Smooth muscle cell (in vitro differentiated cells): Measurements from ENCODE around the gene SPOPL. TPM values are rescaled to one million over a fixed set of nuclear protein-coding genes. Genes with fewer than 3 reads are reported as not detected.

Source experiments
- DNase-seq: peaks from one replicate; lab custom pipeline; 2025; ENCODE audit not compliant: unreplicated experiment; lab: John Stamatoyannopoulos, UW
- H2AFZ ChIP-seq: fragments of 200-600 bp; sonication (generic); 2 replicates; pipeline ENCODE4 v1.6.0; 2016; ENCODE audit warnings: antibody characterized with exemption, low read depth, mild to moderate bottlenecking
- H3F3A ChIP-seq: fragments of 200-600 bp; sonication (generic); 2 replicates; pipeline ENCODE4 v1.6.0; 2017; ENCODE audit warnings: antibody characterized with exemption, low read depth
- H3K27ac ChIP-seq: fragments of 200-600 bp; sonication (generic); 2 replicates; pipeline ENCODE4 v1.5.1; 2016; ENCODE audit warnings: low read depth, mild to moderate bottlenecking
- H3K27me3 ChIP-seq: fragments of 200-600 bp; sonication (generic); 2 replicates; pipeline ENCODE4 v1.6.1; 2016; ENCODE audit warnings: low read depth, mild to moderate bottlenecking
- H3K36me3 ChIP-seq: fragments of 200-600 bp; sonication (generic); 2 replicates; pipeline ENCODE4 v1.5.1; 2016; ENCODE audit warnings: low read depth
- H3K4me1 ChIP-seq: fragments of 200-600 bp; sonication (generic); 2 replicates; pipeline ENCODE4 v1.5.1; 2016; ENCODE audit warnings: low read depth
- H3K4me2 ChIP-seq: fragments of 200-600 bp; sonication (generic); 2 replicates; pipeline ENCODE4 v1.6.0; 2016; ENCODE audit warnings: mild to moderate bottlenecking
- H3K4me3 ChIP-seq: fragments of 200-600 bp; sonication (generic); 2 replicates; pipeline ENCODE4 v1.5.1; 2016; ENCODE audit warnings: mild to moderate bottlenecking
- H3K79me2 ChIP-seq: fragments of 200-600 bp; sonication (generic); 2 replicates; pipeline ENCODE4 v1.6.0; 2016; ENCODE audit warnings: low read depth, mild to moderate bottlenecking
- H3K9ac ChIP-seq: fragments of 200-600 bp; sonication (generic); 2 replicates; pipeline ENCODE4 v1.6.0; 2016; ENCODE audit warnings: low read depth
- H3K9me3 ChIP-seq: fragments of 200-600 bp; sonication (generic); replicated peaks from 2 replicates; pipeline ENCODE4 v1.5.1; 2016; ENCODE audit warnings: low read depth
- H4K20me1 ChIP-seq: fragments of 200-600 bp; sonication (generic); 2 replicates; pipeline ENCODE4 v1.6.0; 2016; ENCODE audit warnings: low read depth
- CTCF ChIP-seq: fragments of 200-600 bp; sonication (generic); IDR thresholded peaks from 2 replicates; pipeline ENCODE4 v1.5.1; 2017; ENCODE audit warnings: borderline replicate concordance, mild to moderate bottlenecking, antibody characterized with exemption; ENCODE audit not compliant: insufficient read depth, poor library complexity, severe bottlenecking
- WGBS: methylation state at CpG from one replicate; pipeline ENCODE4 v1.1.7; 2016; ENCODE audit warnings: low lambda C conversion rate; 5-methylcytosine and 5-hydroxymethylcytosine counted together
- polyA plus RNA-seq: library from polyadenylated mRNA; unstranded; fragments of >200 nt; fragmentation: Nextera tagmentation; extraction: Ambion mirVana; gene quantifications from 2 replicates; pipeline ENCODE4 v1.2.1, GENCODE V29; 2016
- total RNA-seq: library from RNA; depleted of rRNA; stranded (reverse); fragments of >200 nt; gene quantifications from 2 replicates; pipeline ENCODE4 v1.2.3, GENCODE V29; 2014

Gene SPOPL
- 27.7 and 29.1 TPM in 2 replicates for total RNA-seq
- 3.7 and 7.4 TPM in 2 replicates for polyA plus RNA-seq

- peak within 1 kb of the TSS; percentile 92 for H3K4me3 ChIP-seq
- H3K27me3 ChIP-seq, result no peaks in the 10 kb centered on the region
- H3K9me3 ChIP-seq, result no peaks in the 10 kb centered on the region
- peak; percentile 85 for DNase-seq
- peak within 1 kb of the TSS; percentile 73 for H3K27ac ChIP-seq
- peaks cover 46% of the 10 kb centered on the region for H3K79me2 ChIP-seq
- no peaks in the 10 kb centered on the region for H3K36me3 ChIP-seq
- H2AFZ ChIP-seq, result peak within 1 kb of the TSS; percentile 92
- peaks cover 9% of the 10 kb centered on the region for H3K4me1 ChIP-seq
- no peaks in the 10 kb centered on the region for H3F3A ChIP-seq
- peaks cover 37% of the 10 kb centered on the region for H4K20me1 ChIP-seq
- under 1% methylated on average over 52 of the region's 86 CpGs for WGBS
- peak within 1 kb of the TSS; percentile 71 for H3K9ac ChIP-seq
- peak; percentile 27 for TF ChIP-seq CTCF
- H3K4me2 ChIP-seq, result peak within 1 kb of the TSS; percentile 93
Measured at GRCh38 chr2:138501425-138502254, at the start of gene SPOPL. SPOPL (plus strand) TSS chr2:138501770; CDS start chr2:138550217, 48,447 bp downstream.

GRCh38 chr2:138452324-138452723 lies 49.2 kb upstream of the SPOPL start:
- 92% methylated on average over 1 of the region's 1 CpG for WGBS
- H3K27me3 ChIP-seq, result no peaks in the 10 kb centered on the region
- H3K4me2 ChIP-seq, result no peak overlapping the region
- no peaks in the 10 kb centered on the region for H3F3A ChIP-seq
- no peak overlapping the region for H3K9ac ChIP-seq
- H2AFZ ChIP-seq, result no peak overlapping the region
- H4K20me1 ChIP-seq, result no peaks in the 10 kb centered on the region
- no peaks in the 10 kb centered on the region for H3K4me1 ChIP-seq
- H3K4me3 ChIP-seq, result no peak overlapping the region
- no peak for TF ChIP-seq CTCF
- H3K9me3 ChIP-seq, result no peaks in the 10 kb centered on the region
- DNase-seq, result no peak
- H3K79me2 ChIP-seq, result no peaks in the 10 kb centered on the region
- no peak overlapping the region for H3K27ac ChIP-seq
- H3K36me3 ChIP-seq, result no peaks in the 10 kb centered on the region

- no peak overlapping the region for H3K9ac ChIP-seq
- no peaks in the 10 kb centered on the region for H3K9me3 ChIP-seq
- no peaks in the 10 kb centered on the region for H3K79me2 ChIP-seq
- H3K4me3 ChIP-seq, result no peak overlapping the region
- H3F3A ChIP-seq, result no peaks in the 10 kb centered on the region
- no peaks in the 10 kb centered on the region for H3K27me3 ChIP-seq
- TF ChIP-seq CTCF, result no peak
- H3K4me2 ChIP-seq, result no peak overlapping the region
- H3K36me3 ChIP-seq, result no peaks in the 10 kb centered on the region
- 98% methylated on average over 7 of the region's 8 CpGs for WGBS
- no peak overlapping the region for H2AFZ ChIP-seq
- H3K27ac ChIP-seq, result no peak overlapping the region
- no peaks in the 10 kb centered on the region for H4K20me1 ChIP-seq
- DNase-seq, result no peak
- no peaks in the 10 kb centered on the region for H3K4me1 ChIP-seq
Measured at GRCh38 chr2:138453815-138454214, 47.8 kb upstream of the SPOPL start.
